ENCODE measurements around the gene INO80E. TPM values are rescaled to one million over a fixed set of nuclear protein-coding genes. Genes with fewer than 3 reads are reported as not detected.

INO80E gene
- total and polyA plus RNA-seq, 2 of the 8 experiments (the other 6 are each of a cell fraction or from before 2014, with no cell fraction given) = 43.0 to 91.2 TPM

DNA sequence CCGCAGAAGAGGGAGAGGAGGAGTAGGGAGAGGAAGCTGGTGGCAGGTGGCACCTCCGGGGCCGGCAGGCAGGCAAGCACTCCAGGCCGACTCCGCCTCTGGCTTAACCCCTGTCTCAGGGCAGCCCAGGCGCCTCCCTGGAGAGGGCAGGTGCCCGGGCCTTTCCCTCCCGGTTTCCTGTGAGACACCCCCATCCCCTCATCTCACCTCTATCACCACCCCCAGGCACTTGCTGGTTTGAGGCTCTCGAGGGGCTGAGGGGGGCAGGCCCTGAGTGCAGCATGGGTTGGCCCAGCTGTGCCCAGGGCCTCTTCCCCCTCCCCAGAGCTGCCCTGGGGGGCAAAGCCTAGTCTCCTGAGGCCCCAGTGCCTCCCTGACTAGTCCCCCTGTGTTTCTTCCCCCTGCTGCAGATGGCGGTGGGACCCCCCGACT, 8.8 kb downstream of the INO80E start:
- no peak overlapping the region for H4K5ac ChIP-seq (ENCODE audit: insufficient read length, low read depth, low read length)
- H2AK5ac ChIP-seq (ENCODE audit: low read depth, low read length) = no peak overlapping the region
- DNase-seq (ENCODE audit: low read depth in 1 of 2, low spot score in 2 of 2) = no peak
- no peak overlapping the region for H3K56ac ChIP-seq (replicated peaks; ENCODE audit: insufficient read length, low read depth, low read length)
- no peak overlapping the region for H4K91ac ChIP-seq (replicated peaks; ENCODE audit: insufficient read length, low read length)
- H3K79me1 ChIP-seq (ENCODE audit: low read depth, low read length) = no peaks in the 10 kb centered on the region
- no peak overlapping the region for H3K23ac ChIP-seq (ENCODE audit: insufficient read length)
- H4K8ac ChIP-seq (ENCODE audit: extremely low read depth, insufficient read depth, low read length) = no peak overlapping the region
- no peaks in the 10 kb centered on the region for H3K23me2 ChIP-seq (ENCODE audit: low read depth, low read length)
- no peak overlapping the region for H3K18ac ChIP-seq (ENCODE audit: extremely low read depth, low read length)
- no peak overlapping the region for H3K4ac ChIP-seq (replicated peaks; ENCODE audit: insufficient read length, low read depth, low read length)
- FAIRE-seq = no peak
- WGBS, 2 experiments (ENCODE audit: extremely low coverage in 1 of 2, insufficient coverage in 1 of 2, insufficient read length in 1 of 2, insufficient replicate concordance in 2 of 2, low coverage in 1 of 2, low lambda C conversion rate in 2 of 2, missing lambda C conversion rate in 1 of 2) = 91% methylated on average over 7 of the region's 11 CpGs; no CpG with 5 or more reads in 1 of the 2 experiments
- peaks cover 0 to 17% (median 8%) of the 10 kb centered on the region in 4 experiments; a peak in 5 of 7 replicates for H3K4me1 ChIP-seq (replicated peaks in 1 of 4; ENCODE audit: control insufficient read depth in 3 of 4, insufficient read depth in 4 of 4, low read length in 3 of 4)
- H2BK15ac ChIP-seq (ENCODE audit: low read length) = no peak overlapping the region
- no peak overlapping the region for H3K14ac ChIP-seq (ENCODE audit: insufficient read length)
- H3K4me3 ChIP-seq (ENCODE audit: extremely low read depth in 1 of 4, insufficient read depth in 2 of 4, low read depth in 3 of 4, low read length in 4 of 4) = no peak overlapping the region
- no peak overlapping the region for H2BK5ac ChIP-seq (ENCODE audit: low read depth, low read length)
- peaks cover 0 to 6% (median 2%) of the 10 kb centered on the region in 4 experiments; a peak in 3 of 7 replicates for H3K27me3 ChIP-seq (replicated peaks in 1 of 4; ENCODE audit: control insufficient read depth in 3 of 4, extremely low read depth in 1 of 4, insufficient read depth in 3 of 4, low read length in 3 of 4)
- POLR2A ChIA-PET (ENCODE audit: partially characterized antibody) = interaction anchor here (0.6 to 4.9 kb wide), 11 partner anchors 8 to 948 kb away, joined by 3 to 34 read pairs (median 4); partner anchors contain the start of genes ASPHD1, HIRIP3, INO80E and KCTD13
- H3K79me2 ChIP-seq (ENCODE audit: control insufficient read depth in 1 of 2, insufficient read depth in 2 of 2, low read length in 2 of 2) = no peaks in the 10 kb centered on the region
- CTCF ChIA-PET (ENCODE audit: partially characterized antibody) = interaction anchor here (0.7 to 2.8 kb wide), 19 partner anchors 10 to 304 kb away, joined by 3 to 11 read pairs (median 5); partner anchors contain the start of gene C16orf92
- peaks cover 3 to 8% of the 10 kb centered on the region in 2 experiments for H4K20me1 ChIP-seq (replicated peaks in 1 of 2; ENCODE audit: control insufficient read depth in 1 of 2, insufficient read depth in 2 of 2, low read length in 2 of 2)
- H3K9ac ChIP-seq (replicated peaks in 1 of 4; ENCODE audit: extremely low read depth in 1 of 4, low read depth in 3 of 4, low read length in 3 of 4) = no peak overlapping the region
- no peak overlapping the region for H3K4me2 ChIP-seq (ENCODE audit: insufficient read depth in 1 of 2, low read depth in 2 of 2, low read length in 2 of 2)
- no peak overlapping the region for H2BK12ac ChIP-seq (ENCODE audit: low read depth, low read length)
- H2BK120ac ChIP-seq (replicated peaks; ENCODE audit: low read depth, low read length) = no peak overlapping the region
- no peak overlapping the region for H2BK20ac ChIP-seq (ENCODE audit: low read length)
- peaks cover 0 to 10% (median 6%) of the 10 kb centered on the region in 4 experiments; a peak in 5 of 8 replicates for H3K36me3 ChIP-seq (ENCODE audit: control insufficient read depth in 2 of 4, insufficient read depth in 4 of 4, low read length in 3 of 4)
- H3K9me3 ChIP-seq (ENCODE audit: insufficient read depth in 2 of 2, low read depth in 1 of 2, low read length in 1 of 2) = no peaks in the 10 kb centered on the region
- no peak overlapping the region for H3K27ac ChIP-seq (ENCODE audit: low read depth, low read length)
- no peak overlapping the region for H2AFZ ChIP-seq (ENCODE audit: low read length)
- TF ChIP-seq RBBP5 (IDR thresholded peaks at IDR 0.05; ENCODE audit: borderline replicate concordance, low read depth, low read length) = no peak
- TF ChIP-seq TAF7 (optimal IDR thresholded peaks at IDR 0.05; ENCODE audit: borderline replicate concordance, low read depth, low read length) = no peak
- no peak for TF ChIP-seq GTF2F1 (IDR thresholded peaks at IDR 0.05; ENCODE audit: borderline replicate concordance, low read depth, low read length)
- no peak for TF ChIP-seq SIN3A (conservative IDR thresholded peaks at IDR 0.05 in 1 of 2, IDR thresholded peaks at IDR 0.05 in 1 of 2; ENCODE audit: low read depth in 1 of 2, low read length in 2 of 2)
- no peak for TF ChIP-seq CBX5 (IDR thresholded peaks at IDR 0.05; ENCODE audit: low read depth, low read length)
- TF ChIP-seq RFX5 (IDR thresholded peaks at IDR 0.05; ENCODE audit: borderline replicate concordance, low read depth, low read length) = no peak
- no peak for TF ChIP-seq PHF8 (conservative IDR thresholded peaks at IDR 0.05; ENCODE audit: low read depth, low read length)
- no peak for TF ChIP-seq MAX (IDR thresholded peaks at IDR 0.05)
- TF ChIP-seq JUND (IDR thresholded peaks at IDR 0.05; ENCODE audit: low read length) = no peak
- no peak for TF ChIP-seq POU5F1 (IDR thresholded peaks at IDR 0.05; ENCODE audit: low read depth, low read length)
- TF ChIP-seq ZNF274 (IDR thresholded peaks at IDR 0.05; ENCODE audit: borderline replicate concordance, extremely low read depth, low read length) = no peak
- TF ChIP-seq CEBPB (IDR thresholded peaks at IDR 0.05; ENCODE audit: low read depth, low read length) = no peak
- no peak for TF ChIP-seq SUZ12 (IDR thresholded peaks at IDR 0.05; ENCODE audit: low read length)
